ENCODE measurements around the gene CCDC69. TPM values are rescaled to one million over a fixed set of nuclear protein-coding genes. Genes with fewer than 3 reads are reported as not detected.

CCDC69 gene
- total and polyA plus RNA-seq, 2 of the 8 experiments (the other 6 are each of a cell fraction or from before 2014, with no cell fraction given) = 8.4 to 10.8 TPM

DNA sequence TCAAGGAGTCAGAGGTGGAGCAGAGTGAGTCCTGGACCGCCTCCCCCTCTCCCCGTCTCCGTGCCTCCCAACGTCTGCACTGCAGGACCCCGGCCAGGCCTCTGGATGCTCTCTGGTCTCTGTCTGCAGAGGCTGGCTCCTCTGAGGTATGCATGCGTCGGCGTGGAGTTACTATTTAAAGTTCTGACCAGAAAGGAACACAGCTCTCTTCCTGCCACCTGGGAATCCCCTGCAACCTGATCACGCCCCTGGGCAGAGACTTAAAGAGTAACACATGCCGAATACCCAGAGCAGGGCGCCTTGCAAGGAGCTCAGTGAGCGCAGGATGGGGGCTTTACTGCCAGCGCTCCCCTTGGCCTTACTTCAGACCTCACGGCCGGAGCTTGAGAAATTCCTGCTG lies 82.4 kb downstream of the CCDC69 start (continued):
- TF ChIP-seq PHF8 (conservative IDR thresholded peaks at IDR 0.05; ENCODE audit: low read depth, low read length) = no peak
- TF ChIP-seq ASH2L (IDR thresholded peaks at IDR 0.05; ENCODE audit: low read length) = peak; percentile 29
- TF ChIP-seq POLR2A (IDR thresholded peaks at IDR 0.05; ENCODE audit: control extremely low read depth in 1 of 2, low read depth in 2 of 2, low read length in 2 of 2) = peak in 1 of 2 experiments; percentile 32; a peak in 1 of 3 replicates
- no peak for TF ChIP-seq SP2 (IDR thresholded peaks at IDR 0.05; ENCODE audit: low read length)
- TF ChIP-seq, protein P1, sequence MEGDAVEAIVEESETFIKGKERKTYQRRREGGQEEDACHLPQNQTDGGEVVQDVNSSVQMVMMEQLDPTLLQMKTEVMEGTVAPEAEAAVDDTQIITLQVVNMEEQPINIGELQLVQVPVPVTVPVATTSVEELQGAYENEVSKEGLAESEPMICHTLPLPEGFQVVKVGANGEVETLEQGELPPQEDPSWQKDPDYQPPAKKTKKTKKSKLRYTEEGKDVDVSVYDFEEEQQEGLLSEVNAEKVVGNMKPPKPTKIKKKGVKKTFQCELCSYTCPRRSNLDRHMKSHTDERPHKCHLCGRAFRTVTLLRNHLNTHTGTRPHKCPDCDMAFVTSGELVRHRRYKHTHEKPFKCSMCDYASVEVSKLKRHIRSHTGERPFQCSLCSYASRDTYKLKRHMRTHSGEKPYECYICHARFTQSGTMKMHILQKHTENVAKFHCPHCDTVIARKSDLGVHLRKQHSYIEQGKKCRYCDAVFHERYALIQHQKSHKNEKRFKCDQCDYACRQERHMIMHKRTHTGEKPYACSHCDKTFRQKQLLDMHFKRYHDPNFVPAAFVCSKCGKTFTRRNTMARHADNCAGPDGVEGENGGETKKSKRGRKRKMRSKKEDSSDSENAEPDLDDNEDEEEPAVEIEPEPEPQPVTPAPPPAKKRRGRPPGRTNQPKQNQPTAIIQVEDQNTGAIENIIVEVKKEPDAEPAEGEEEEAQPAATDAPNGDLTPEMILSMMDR (IDR thresholded peaks at IDR 0.05; ENCODE audit: control extremely low read depth in 1 of 3, insufficient read depth in 1 of 3, low read depth in 1 of 3, low read length in 3 of 3) = no peak
- TF ChIP-seq JUND (IDR thresholded peaks at IDR 0.05; ENCODE audit: low read length) = no peak
- TF ChIP-seq SIN3A (conservative IDR thresholded peaks at IDR 0.05 in 1 of 2, IDR thresholded peaks at IDR 0.05 in 1 of 2; ENCODE audit: low read depth in 1 of 2, low read length in 2 of 2) = no peak
- TF ChIP-seq YY1 (IDR thresholded peaks at IDR 0.05; ENCODE audit: low read depth, low read length) = no peak
- TF ChIP-seq SRF (IDR thresholded peaks at IDR 0.05; ENCODE audit: low read depth, low read length) = no peak
- no peak for TF ChIP-seq HDAC6 (IDR thresholded peaks at IDR 0.05; ENCODE audit: low read depth, low read length)
- TF ChIP-seq SUZ12 (IDR thresholded peaks at IDR 0.05; ENCODE audit: low read length) = no peak
- no peak for TF ChIP-seq MAFK (IDR thresholded peaks at IDR 0.05; ENCODE audit: low read depth, low read length)
- no peak for TF ChIP-seq RBBP5 (IDR thresholded peaks at IDR 0.05; ENCODE audit: borderline replicate concordance, low read depth, low read length)
- TF ChIP-seq, protein P2, sequence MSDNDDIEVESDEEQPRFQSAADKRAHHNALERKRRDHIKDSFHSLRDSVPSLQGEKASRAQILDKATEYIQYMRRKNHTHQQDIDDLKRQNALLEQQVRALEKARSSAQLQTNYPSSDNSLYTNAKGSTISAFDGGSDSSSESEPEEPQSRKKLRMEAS (IDR thresholded peaks at IDR 0.05) = peak; percentile 37; the same call in 1 of the 2 replicates
- no peak for TF ChIP-seq RFX5 (IDR thresholded peaks at IDR 0.05; ENCODE audit: borderline replicate concordance, low read depth, low read length)
- no peak for TF ChIP-seq RAD21 (IDR thresholded peaks at IDR 0.05 in 1 of 2, conservative IDR thresholded peaks at IDR 0.05 in 1 of 2; ENCODE audit: low read depth in 2 of 2, low read length in 2 of 2)
- TF ChIP-seq, protein P3, sequence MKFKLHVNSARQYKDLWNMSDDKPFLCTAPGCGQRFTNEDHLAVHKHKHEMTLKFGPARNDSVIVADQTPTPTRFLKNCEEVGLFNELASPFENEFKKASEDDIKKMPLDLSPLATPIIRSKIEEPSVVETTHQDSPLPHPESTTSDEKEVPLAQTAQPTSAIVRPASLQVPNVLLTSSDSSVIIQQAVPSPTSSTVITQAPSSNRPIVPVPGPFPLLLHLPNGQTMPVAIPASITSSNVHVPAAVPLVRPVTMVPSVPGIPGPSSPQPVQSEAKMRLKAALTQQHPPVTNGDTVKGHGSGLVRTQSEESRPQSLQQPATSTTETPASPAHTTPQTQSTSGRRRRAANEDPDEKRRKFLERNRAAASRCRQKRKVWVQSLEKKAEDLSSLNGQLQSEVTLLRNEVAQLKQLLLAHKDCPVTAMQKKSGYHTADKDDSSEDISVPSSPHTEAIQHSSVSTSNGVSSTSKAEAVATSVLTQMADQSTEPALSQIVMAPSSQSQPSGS (IDR thresholded peaks at IDR 0.05; ENCODE audit: low read length) = no peak
